Esophagus muscularis mucosa (tissue), 3 donors: Measurements from ENCODE around the gene CD22.

Experiments
- CTCF ChIP-seq, 3 experiments: fragments of 200-600 bp in 2 of 3; fragments of 450-650 bp in 1 of 3; sonication (generic) in 2 of 3; IDR thresholded peaks; one replicate each; pipeline ENCODE4 v1.5.1; 2017 to 2019; ENCODE audit warnings: antibody characterized with exemption in 3 of 3, mild to moderate bottlenecking in 2 of 3, moderate library complexity in 1 of 3
- POLR2A ChIP-seq: fragments of 450-650 bp; IDR thresholded peaks from one replicate; pipeline ENCODE4 v1.6.1; 2017; ENCODE audit warnings: antibody characterized with exemption, moderate library complexity, mild to moderate bottlenecking, low read depth

- no peak for TF ChIP-seq POLR2A
- TF ChIP-seq CTCF (IDR thresholded peaks at IDR 0.05): no peak
Measured at GRCh38 chr19:35362261-35363000, 33.4 kb downstream of the CD22 start.
